BJ (cell line): Measurements from ENCODE around the gene GALR3. TPM values are rescaled to one million over a fixed set of nuclear protein-coding genes. Genes with fewer than 3 reads are reported as not detected.
"Not testable (repeated sequence)": the region's sequence is repeated elsewhere in the genome, so short reads cannot be mapped to it uniquely, and the experiment has no call there.

Source experiments
- CTCF ChIA-PET: fragments of 350-600 bp; formaldehyde crosslinking; extraction: SDS; loops from one replicate; lab custom pipeline; 2021; ENCODE audit warnings: antibody characterized with exemption, inconsistent platforms; lab: Yijun Ruan, JAX
- POLR2A ChIA-PET: fragments of 300-600 bp; sonication (Branson Sonifier 250); formaldehyde crosslinking; extraction: SDS; loops from one replicate; lab custom pipeline; 2021; ENCODE audit warnings: antibody characterized with exemption; lab: Charles Lee
- DNase-seq: peaks from one replicate; pipeline ENCODE4 v3.0.0-alpha.2; 2011; ENCODE audit warnings: low read depth
- H3K27me3 ChIP-seq: 2 replicates; pipeline ENCODE4 v1.6.0; 2011; ENCODE audit warnings: low read length; ENCODE audit not compliant: control insufficient read depth, insufficient read depth
- H3K36me3 ChIP-seq: 2 replicates; pipeline ENCODE4 v1.5.1; 2011; ENCODE audit warnings: low read length; ENCODE audit not compliant: control insufficient read depth, insufficient read depth
- H3K4me3 ChIP-seq: 2 replicates; pipeline ENCODE4 v1.5.1; 2011; ENCODE audit warnings: low read depth, mild to moderate bottlenecking, control low read depth, low read length
- CTCF ChIP-seq: IDR thresholded peaks from 2 replicates; pipeline ENCODE4 v1.5.1; 2011; ENCODE audit warnings: low read depth, mild to moderate bottlenecking, control low read depth, inconsistent platforms, low read length, moderate library complexity; ENCODE audit not compliant: insufficient read depth
- polyA plus RNA-seq: library from polyadenylated mRNA; depleted of rRNA; stranded (reverse); fragments of >200 nt; gene quantifications from 2 replicates; pipeline ENCODE4 v1.2.3, GENCODE V29; 2011

GALR3 gene
- polyA plus RNA-seq, 1 experiment: not detected

DNA sequence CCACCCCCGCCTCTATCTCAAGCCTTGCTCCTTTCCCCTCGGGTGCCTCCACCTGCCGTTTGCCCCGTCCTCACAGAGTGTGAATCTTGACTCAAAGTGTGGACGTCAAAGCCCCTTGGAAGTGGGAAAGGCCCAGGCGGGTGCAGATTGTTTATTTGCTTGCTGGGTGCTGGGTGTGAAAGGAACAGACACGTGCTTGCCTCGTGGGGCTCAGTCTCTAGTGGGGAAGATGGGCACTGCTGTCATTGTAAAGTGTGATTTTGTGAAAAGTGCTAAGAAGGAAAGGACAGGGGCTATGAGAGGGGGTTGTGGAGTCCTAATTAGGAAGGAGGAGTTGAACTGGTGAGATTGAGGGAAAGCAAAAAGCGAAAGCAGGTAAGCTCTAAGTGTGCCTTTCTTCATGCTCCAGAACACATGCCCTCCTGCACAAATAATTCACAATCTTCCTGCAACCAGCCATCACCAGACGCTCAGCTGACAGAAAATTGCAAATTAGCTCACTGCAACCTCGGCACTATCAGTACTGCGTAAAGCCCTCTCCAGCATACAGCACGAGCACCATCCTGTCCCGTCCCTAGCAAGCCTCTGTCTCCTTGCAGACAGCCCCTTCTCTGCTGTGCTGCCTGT, 25.2 kb upstream of the GALR3 start:
- ChIA-PET CTCF (no interaction called here), POLR2A (no interaction called here)
- no peak for TF ChIP-seq CTCF
- Histone ChIP-seq H3K27me3 (peaks cover 3% of the 10 kb centered on the region; the same call in 1 of the 2 replicates), H3K4me3 (no peak overlapping the region), H3K36me3 (no peaks in the 10 kb centered on the region)
- no peak for DNase-seq

GRCh38 chr22:37799979-37800378, 23.2 kb upstream of the GALR3 start:
- H3K4me3 ChIP-seq, POLR2A ChIA-PET, H3K36me3 ChIP-seq, DNase-seq, H3K27me3 ChIP-seq: not testable (repeated sequence)
- CTCF ChIA-PET: interaction anchor here (1.3 kb wide), 1 partner anchor 8 kb away, joined by 3 read pairs; no protein-coding TSS in a partner anchor

GRCh38 chr22:37801946-37802309, 21.3 kb upstream of the GALR3 start:
- CTCF ChIA-PET: interaction anchor here (1.7 to 1.8 kb wide), 2 partner anchors 10 to 158 kb away, joined by 4 to 7 read pairs; no protein-coding TSS in a partner anchor

GRCh38 chr22:37802310-37803194, 20.6 kb upstream of the GALR3 start:
- TF ChIP-seq CTCF: no peak
- Histone ChIP-seq H3K36me3 (no peaks in the 10 kb centered on the region), H3K4me3 (peak overlapping the region; percentile 60), H3K27me3 (peaks cover 3% of the 10 kb centered on the region; the same call in 1 of the 2 replicates)
- POLR2A ChIA-PET: no interaction called here
- no peak for DNase-seq
- CTCF ChIA-PET: interaction anchor here (1.7 to 1.8 kb wide), 2 partner anchors 10 to 159 kb away, joined by 4 to 7 read pairs; no protein-coding TSS in a partner anchor

More at GRCh38 chr22:37801946-37802309, 21.3 kb upstream of the GALR3 start:
- POLR2A ChIA-PET: no interaction called here
- Histone ChIP-seq H3K36me3 (no peaks in the 10 kb centered on the region), H3K4me3 (peak overlapping the region; percentile 60), H3K27me3 (peaks cover 3% of the 10 kb centered on the region; the same call in 1 of the 2 replicates)
- no peak for TF ChIP-seq CTCF
- no peak for DNase-seq

GRCh38 chr22:37803195-37803638, 20.0 kb upstream of the GALR3 start:
- Histone ChIP-seq H3K27me3 (no peaks in the 10 kb centered on the region), H3K36me3 (no peaks in the 10 kb centered on the region), H3K4me3 (no peak overlapping the region)
- ChIA-PET POLR2A (no interaction called here), CTCF (interaction anchor here (1.7 kb wide), 1 partner anchor 11 kb away, joined by 7 read pairs; no protein-coding TSS in a partner anchor)
- no peak for TF ChIP-seq CTCF
- DNase-seq: no peak
